Natural killer cell treated with Interleukin-12 subunit alpha and Interleukin-12 subunit beta and Interleukin-15 and Interleukin-18, amount 100 ng/mL, for 72 hours (primary cell): ENCODE results near the gene CGB2. TPM values are rescaled to one million over a fixed set of nuclear protein-coding genes. Genes with fewer than 3 reads are reported as not detected.
"Not testable (repeated sequence)": the region's sequence is repeated elsewhere in the genome, so short reads cannot be mapped to it uniquely, and the experiment has no call there.

Source experiments
- ATAC-seq, 2 donors: fragments of 150-1000 bp; cut with Tn5 transposase in 1 of 2; sonication (Bioruptor Pico), chemical (Tn5 transposase) in 1 of 2; 2 replicates each; pipeline ENCODE4 v1.10.0; 2021
- DNase-seq: peaks from one replicate; pipeline ENCODE4 v3.0.0; 2022; ENCODE audit warnings: low spot score
- H3K27ac Mint-ChIP-seq, 2 donors: 1 replicate in 1 of 2; 2 replicates in 1 of 2; pipeline ENCODE4 v1.8.0; 2022; ENCODE audit warnings: mixed read lengths in 2 of 2, mild to moderate bottlenecking in 1 of 2, moderate library complexity in 1 of 2
- H3K27me3 Mint-ChIP-seq, 2 donors: 1 replicate in 1 of 2; 2 replicates in 1 of 2; pipeline ENCODE4 v1.8.0; 2022; ENCODE audit warnings: mixed read lengths in 2 of 2
- H3K36me3 Mint-ChIP-seq: one replicate; pipeline ENCODE4 v1.8.0; 2022; ENCODE audit warnings: mixed read lengths
- H3K4me1 Mint-ChIP-seq, 2 donors: 1 replicate in 1 of 2; 2 replicates in 1 of 2; pipeline ENCODE4 v1.8.0; 2022; ENCODE audit warnings: low read depth in 2 of 2, mixed read lengths in 2 of 2, mild to moderate bottlenecking in 1 of 2
- H3K4me3 Mint-ChIP-seq: one replicate; pipeline ENCODE4 v1.8.0; 2022; ENCODE audit warnings: mixed read lengths
- H3K9me3 Mint-ChIP-seq: 2 replicates; pipeline ENCODE4 v1.8.0; 2022; ENCODE audit warnings: mixed read lengths
- total RNA-seq, 2 donors: library from RNA; stranded (reverse); gene quantifications; one replicate each; pipeline ENCODE4 v1.2.3, GENCODE V29; 2022

Gene CGB2
- total RNA-seq, 2 donors from 2014 or later: not detected

DNA sequence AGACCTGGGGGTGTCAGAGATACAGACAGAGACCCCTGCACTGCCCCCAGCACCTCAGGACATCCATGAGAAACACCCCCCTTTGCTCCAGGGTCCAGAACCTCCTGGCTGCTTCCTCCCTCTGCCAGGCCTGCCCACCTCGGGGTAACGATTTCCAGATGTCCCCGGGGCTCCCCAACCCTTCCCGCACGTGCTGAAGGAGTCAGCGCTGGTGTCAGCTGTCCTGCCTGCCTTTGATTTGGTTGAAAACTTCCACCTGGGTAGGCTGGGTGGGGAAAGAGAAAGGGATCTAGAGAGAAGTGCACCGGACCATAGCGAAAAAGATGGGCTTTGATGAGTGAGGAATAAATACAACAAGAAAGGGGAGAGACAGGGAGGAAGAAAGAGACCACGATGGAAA lies 27.4 kb downstream of the CGB2 start:
- Mint-ChIP-seq H3K9me3 (no peaks in the 10 kb centered on the region), H3K36me3 (no peaks in the 10 kb centered on the region), H3K4me3 (no peak overlapping the region), H3K4me1 (peaks cover 15% of the 10 kb centered on the region in 2 donors), H3K27ac (no peak overlapping the region), H3K27me3 (peaks cover 25 to 32% of the 10 kb centered on the region in 2 donors)
- DNase-seq (no peak), ATAC-seq (no peak)

DNA sequence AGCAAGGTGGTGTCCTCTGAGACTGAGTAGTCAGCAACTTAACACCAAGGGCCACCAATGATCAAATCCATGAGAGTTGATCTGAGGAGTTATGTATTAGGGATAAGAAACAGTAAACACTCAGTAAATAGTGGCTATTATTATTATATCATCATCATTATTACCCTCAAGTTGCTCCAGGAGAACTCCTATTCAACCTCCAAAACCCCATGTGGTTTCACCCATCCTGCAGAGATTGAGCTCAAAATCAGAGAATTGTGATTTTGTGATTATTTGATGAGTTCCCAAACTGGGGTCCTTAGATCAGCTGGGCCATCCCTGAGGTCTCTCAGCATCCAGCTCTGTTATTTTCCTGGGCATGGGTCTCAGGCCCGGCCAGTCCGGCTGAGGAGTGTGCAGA lies 29.3 kb downstream of the CGB2 start:
- Mint-ChIP-seq H3K27me3 (peaks cover 31 to 41% of the 10 kb centered on the region in 2 donors), H3K4me1 (peaks cover 15 to 20% of the 10 kb centered on the region in 2 donors)

DNA sequence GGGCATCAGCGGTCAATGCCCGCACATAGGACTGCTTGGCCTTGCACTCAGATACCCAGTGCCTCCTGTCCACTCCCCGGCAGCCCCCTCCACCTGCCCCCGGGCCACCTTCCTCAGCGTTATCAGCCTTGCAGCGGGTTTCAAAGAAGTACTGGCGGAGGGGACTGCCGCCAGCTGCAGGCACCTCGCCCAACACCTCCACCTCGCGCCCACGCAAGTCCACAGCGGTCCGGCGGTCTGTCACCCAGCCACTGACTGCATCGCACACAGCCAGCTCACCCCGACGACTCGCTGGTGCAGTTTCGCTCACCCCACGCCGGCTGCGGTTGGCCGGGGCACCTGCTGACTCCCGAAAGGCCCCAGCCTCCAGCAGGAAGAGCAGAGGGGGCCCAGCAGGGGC lies 29.8 kb downstream of the CGB2 start:
- H3K36me3 Mint-ChIP-seq: no peaks in the 10 kb centered on the region
- DNase-seq: peak; percentile 67
- peak; percentile 61 to 82 for ATAC-seq

More for the DNA sequence above, 29.3 kb downstream of the CGB2 start:
- H3K9me3 Mint-ChIP-seq: no peaks in the 10 kb centered on the region
- H3K4me3 Mint-ChIP-seq: no peak overlapping the region
- no peak overlapping the region for H3K27ac Mint-ChIP-seq
- DNase-seq: no peak
- no peaks in the 10 kb centered on the region for H3K36me3 Mint-ChIP-seq
- no peak for ATAC-seq

DNA sequence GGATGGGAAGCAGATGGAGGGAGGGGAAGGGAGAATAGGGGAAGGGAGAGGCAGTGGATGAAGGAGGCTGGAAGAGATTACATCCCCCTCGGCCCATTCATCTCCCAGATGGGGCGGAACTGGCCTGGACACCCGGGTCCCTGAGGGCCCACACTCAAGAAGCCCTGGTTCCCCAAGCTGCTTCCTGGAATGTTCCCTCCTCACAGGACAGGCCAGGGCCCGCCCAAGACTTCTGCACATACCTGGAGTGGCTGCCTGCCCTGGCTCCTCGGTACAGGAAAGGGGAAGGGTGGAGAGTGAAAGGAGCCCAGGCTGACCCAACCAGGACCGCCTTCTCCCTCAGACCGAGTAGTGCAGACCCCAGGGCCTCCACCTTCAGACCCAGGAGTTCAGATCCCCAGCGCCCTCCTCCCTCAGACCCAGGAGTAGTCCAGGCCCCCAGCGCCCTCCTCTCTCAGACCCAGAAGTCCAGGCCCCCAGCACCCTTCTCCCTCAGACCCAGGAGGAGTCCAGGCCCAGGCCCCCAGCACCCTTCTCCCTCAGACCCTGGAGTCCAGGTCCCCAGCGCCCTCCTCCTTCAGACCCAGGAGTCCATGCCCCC lies 32.4 kb downstream of the CGB2 start:
- Mint-ChIP-seq H3K36me3 (no peaks in the 10 kb centered on the region), H3K4me1 (peaks cover 0 to 7% of the 10 kb centered on the region in 2 donors), H3K27ac (no peak overlapping the region), H3K4me3 (no peak overlapping the region), H3K27me3 (peaks cover 36 to 50% of the 10 kb centered on the region in 2 donors), H3K9me3 (no peaks in the 10 kb centered on the region)
- ATAC-seq: no peak
- no peak for DNase-seq

More for the DNA sequence above, 29.8 kb downstream of the CGB2 start:
- H3K27me3 Mint-ChIP-seq: peaks cover 32 to 45% of the 10 kb centered on the region in 2 donors
- H3K27ac Mint-ChIP-seq: no peak overlapping the region
- H3K4me3 Mint-ChIP-seq: no peak overlapping the region
- no peaks in the 10 kb centered on the region for H3K9me3 Mint-ChIP-seq
- H3K4me1 Mint-ChIP-seq: peaks cover 15 to 20% of the 10 kb centered on the region in 2 donors

DNA sequence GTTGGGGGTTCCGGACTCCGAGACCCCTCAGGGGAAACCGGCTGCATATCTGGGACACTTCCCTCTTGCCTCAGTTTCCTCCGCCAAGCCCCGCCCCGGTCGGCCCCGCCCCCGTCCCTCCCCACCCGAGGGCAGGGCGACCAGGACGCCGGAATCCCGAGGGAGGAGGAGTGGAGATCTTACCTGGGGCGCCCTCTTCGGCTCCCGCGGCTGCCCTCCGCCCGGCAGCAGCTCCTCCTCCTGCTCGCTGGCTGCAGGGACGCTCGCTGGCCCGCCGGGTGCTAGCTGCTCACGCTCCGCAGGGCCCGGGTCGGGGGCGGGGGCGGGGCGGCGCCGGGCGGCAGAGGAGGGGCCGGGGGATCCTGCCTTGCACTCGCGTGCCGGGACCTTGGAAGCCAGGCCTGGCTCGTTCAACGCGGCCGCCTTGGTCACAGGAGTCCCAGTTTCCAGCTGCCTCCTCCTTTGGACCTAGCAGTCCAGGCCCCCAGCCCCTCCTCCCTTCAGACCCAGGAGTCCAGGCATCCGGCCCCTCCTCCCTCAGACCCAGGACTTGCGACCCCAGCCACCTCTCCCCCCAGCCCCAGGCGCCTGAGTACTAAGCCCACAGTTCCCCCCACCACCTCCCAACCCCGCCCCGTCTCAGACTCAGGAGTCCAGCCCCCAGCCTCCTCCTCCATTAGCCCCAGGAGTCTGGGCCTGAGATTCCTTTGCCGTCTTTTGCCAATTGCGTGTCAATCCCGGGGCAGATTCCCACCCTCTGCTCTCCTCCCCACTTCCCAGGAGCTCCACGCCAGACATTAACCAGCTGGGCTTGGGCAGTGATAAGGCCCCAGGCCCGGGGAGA lies 33.3 kb downstream of the CGB2 start, which contains the start of gene NTF4:
Gene NTF4, minus strand, starts transcription at position 51 of the 844 bp plus-strand sequence. CDS start 2,821 bp downstream, outside the sequence.
- Mint-ChIP-seq H3K27ac (no peak within 1 kb of the TSS), H3K4me1 (peaks cover 0 to 7% of the 10 kb centered on the region in 2 donors), H3K4me3 (no peak within 1 kb of the TSS), H3K9me3 (peaks cover 4% of the 10 kb centered on the region), H3K36me3 (no peaks in the 10 kb centered on the region), H3K27me3 (peaks cover 39 to 53% of the 10 kb centered on the region in 2 donors)
- ATAC-seq (no peak), DNase-seq (no peak)

DNA sequence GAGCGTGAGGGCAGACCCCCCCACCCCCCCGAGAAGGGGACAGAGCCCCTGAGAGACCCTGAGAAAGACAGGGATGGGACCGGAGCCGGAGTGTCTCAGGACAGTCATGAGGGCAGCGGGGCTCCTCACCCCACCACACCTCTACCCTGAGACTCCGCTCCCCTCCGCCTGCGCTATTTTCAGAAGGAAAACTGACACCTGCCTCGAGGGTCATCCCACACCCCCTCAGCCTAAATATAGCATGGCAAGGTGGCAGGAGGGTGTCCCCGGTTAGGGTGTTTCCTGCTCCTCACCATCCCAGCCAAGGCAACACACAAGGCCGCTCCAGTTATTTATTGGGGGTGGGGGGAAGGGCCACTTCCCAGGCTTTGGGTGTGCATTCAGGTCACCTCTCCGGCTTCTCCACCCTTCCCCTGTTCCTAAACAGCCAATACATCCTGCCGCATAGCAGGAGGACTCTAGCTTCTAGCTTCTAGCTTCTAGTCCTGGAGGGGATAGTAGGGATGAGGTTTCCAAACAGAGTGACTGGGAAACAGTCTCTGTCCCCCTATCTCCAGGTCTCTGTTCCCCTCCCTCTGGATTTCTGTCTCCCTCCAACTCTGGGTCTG lies 34.3 kb downstream of the CGB2 start:
- no peak overlapping the region for H3K4me3 Mint-ChIP-seq
- H3K27ac Mint-ChIP-seq: no peak overlapping the region
- no peak for DNase-seq
- peaks cover 4% of the 10 kb centered on the region for H3K9me3 Mint-ChIP-seq
- peaks cover 40 to 54% of the 10 kb centered on the region in 2 donors for H3K27me3 Mint-ChIP-seq
- no peak for ATAC-seq
- no peaks in the 10 kb centered on the region for H3K36me3 Mint-ChIP-seq
- H3K4me1 Mint-ChIP-seq: peaks cover 0 to 7% of the 10 kb centered on the region in 2 donors

DNA sequence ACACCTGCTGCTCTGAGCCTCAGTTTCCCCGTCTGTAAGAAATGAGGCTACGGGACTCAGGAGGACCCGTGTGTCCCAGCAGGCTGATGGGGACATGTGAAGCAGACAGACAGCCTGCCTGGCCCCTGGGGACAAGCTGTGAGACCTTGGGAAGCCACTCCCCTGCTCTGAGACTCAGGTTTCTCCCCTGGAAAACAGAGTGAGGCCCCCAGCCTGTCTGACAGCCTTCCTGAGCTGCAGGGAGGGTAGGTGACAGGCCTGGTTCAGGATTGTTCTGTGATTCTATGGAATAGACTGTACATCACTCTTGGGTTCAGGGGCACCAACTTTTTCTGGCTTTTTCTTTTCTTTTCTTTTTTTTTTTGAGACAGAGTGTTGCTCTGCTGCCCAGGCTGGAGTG lies 35.9 kb downstream of the CGB2 start:
- ATAC-seq: no peak
- H3K27ac Mint-ChIP-seq: no peak overlapping the region
- peaks cover under 1 to 4% of the 10 kb centered on the region in 2 donors for H3K4me1 Mint-ChIP-seq
- H3K4me3 Mint-ChIP-seq: no peak overlapping the region
- H3K9me3 Mint-ChIP-seq: peaks cover 4% of the 10 kb centered on the region
- H3K36me3 Mint-ChIP-seq: peaks cover 1% of the 10 kb centered on the region
- H3K27me3 Mint-ChIP-seq: peaks cover 41 to 52% of the 10 kb centered on the region in 2 donors
- no peak for DNase-seq

DNA sequence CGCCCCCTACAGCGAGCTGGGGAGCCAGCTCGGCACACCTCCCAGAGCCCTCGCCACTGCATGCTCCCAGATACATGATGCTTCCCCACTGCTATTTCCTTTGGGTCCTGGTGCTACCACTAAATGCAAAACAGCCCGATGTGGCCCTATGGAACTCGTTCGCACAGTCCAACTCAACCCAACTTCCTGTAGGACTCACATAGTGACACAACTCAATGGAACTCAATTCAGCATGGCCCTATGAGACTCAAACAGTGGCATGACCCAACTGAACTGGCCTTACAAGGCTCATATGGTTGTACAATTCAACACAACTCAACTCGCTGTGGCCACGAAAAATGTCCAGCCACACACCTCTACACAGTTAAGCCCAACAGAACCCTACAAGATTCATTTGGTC lies 37.3 kb downstream of the CGB2 start:
- Mint-ChIP-seq H3K4me3 (no peak overlapping the region), H3K27ac (no peak overlapping the region), H3K27me3 (peaks cover 48 to 67% of the 10 kb centered on the region in 2 donors), H3K4me1 (peaks cover 11 to 13% of the 10 kb centered on the region in 2 donors), H3K36me3 (peaks cover 13% of the 10 kb centered on the region), H3K9me3 (peaks cover 4% of the 10 kb centered on the region)
- DNase-seq (no peak), ATAC-seq (no peak)

DNA sequence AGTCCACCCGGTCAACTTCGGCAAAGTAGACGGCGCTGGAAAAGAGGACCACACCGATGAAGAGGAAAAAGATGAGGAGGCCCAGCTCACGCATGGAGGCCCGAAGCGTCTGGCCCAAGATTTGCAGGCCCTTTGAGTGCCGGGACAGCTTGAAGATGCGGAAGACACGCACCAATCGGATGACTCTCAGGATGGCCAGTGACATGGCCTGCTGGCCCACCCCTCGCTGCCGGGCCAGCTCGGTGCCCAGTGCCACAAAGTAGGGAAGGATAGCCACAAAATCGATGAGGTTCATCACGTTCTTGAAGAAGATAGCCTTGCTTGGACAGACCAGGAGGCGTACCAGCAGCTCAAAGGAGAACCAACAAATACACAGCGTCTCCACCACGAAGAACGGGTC lies 38.7 kb downstream of the CGB2 start:
- ATAC-seq: no peak
- no peak for DNase-seq
- Mint-ChIP-seq H3K4me3 (no peak overlapping the region), H3K36me3 (peaks cover 13% of the 10 kb centered on the region), H3K4me1 (peaks cover 11 to 12% of the 10 kb centered on the region in 2 donors), H3K27ac (no peak overlapping the region), H3K27me3 (peaks cover 52 to 69% of the 10 kb centered on the region in 2 donors), H3K9me3 (peaks cover 4% of the 10 kb centered on the region)

DNA sequence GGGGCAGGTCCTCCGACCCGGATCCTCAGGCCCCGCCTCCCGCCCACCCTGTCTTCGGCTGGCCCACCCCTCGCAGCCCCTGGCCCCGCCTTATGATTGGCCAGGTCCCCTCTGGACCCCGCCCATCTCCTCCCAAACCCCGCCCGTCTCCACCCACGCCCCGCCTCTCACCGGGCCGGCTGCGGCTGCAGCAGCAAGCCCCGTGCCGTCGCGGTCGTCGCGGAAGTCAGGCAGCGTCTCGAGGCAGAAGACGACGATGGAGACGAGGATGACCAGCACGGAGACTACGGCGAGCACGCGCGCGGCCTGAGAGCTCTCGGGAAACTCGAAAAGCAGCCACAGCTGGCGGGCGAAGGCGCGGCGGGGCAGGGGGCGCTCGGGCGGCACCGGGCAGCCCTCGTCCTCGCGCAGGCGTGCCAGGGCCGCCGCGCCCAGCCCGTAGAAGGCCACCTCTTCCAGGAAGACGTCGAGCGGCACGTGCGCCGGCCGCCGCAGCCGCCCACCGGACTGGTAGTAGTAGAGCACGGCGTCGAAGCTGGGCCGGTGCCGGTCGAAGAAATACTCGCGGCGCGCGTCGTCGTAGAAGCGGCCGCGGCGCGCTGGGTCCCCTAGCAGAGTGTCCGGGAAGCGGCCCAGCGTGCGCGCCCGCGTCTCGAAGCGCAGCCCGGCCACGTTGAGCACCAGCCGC lies 40.3 kb downstream of the CGB2 start:
- Mint-ChIP-seq H3K36me3 (peaks cover 13% of the 10 kb centered on the region), H3K4me3 (no peak overlapping the region), H3K9me3 (peaks cover 4% of the 10 kb centered on the region), H3K4me1 (peaks cover 9 to 11% of the 10 kb centered on the region in 2 donors), H3K27me3 (peaks cover 45 to 53% of the 10 kb centered on the region in 2 donors), H3K27ac (no peak overlapping the region)
- ATAC-seq (peak in 1 of 2 donors; percentile 54), DNase-seq (no peak)

DNA sequence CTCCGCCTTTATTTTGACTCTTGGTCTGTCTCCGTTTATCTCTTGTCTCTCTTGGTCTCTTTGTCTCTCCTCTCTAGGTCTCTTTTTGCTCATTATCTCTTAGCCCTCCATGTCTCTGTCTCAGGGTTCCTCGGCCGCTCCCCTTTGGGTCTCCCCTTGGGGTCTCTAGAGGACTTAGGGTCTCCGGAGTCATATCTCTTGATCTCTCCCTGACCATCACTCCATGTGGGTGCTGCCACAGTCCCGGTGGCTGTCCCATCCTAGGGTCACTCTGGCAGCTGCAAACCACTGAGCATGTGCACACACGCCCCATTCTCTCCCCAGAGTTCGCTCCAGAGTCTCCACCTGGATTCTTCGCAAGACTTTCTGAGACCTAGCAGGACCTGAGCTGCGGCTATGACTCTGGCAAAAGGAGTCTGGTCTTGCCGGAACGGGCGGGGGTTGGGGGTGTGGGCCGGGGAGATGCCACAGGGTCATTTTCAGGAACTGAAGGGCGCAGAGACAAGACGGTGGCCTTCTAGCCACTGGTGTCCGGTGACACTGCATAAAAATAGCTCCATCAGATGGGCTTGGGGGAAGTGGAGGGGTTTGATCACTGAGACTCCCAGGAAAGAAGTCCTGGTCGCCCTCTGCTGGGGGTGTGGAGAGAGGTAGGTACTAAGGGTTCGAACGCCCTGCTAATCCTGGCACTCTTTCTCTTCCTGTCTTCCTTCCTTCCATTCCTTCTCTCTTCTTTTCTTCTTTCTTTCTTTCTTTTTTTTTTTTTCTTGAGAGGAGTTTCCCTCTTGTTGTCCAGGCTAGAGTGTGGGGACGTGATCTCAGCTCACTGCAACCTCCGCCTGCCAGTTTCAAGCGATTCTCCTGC lies 42.1 kb downstream of the CGB2 start:
- H3K4me3 Mint-ChIP-seq: peak overlapping the region; percentile 57
- no peak overlapping the region for H3K27ac Mint-ChIP-seq
- DNase-seq (no peak), ATAC-seq (no peak)
- H3K4me1 Mint-ChIP-seq: peaks cover 9 to 11% of the 10 kb centered on the region in 2 donors
- H3K9me3 Mint-ChIP-seq: peaks cover 4% of the 10 kb centered on the region
- H3K36me3 Mint-ChIP-seq: peaks cover 13% of the 10 kb centered on the region
- H3K27me3 Mint-ChIP-seq: peaks cover 36 to 41% of the 10 kb centered on the region in 2 donors

DNA sequence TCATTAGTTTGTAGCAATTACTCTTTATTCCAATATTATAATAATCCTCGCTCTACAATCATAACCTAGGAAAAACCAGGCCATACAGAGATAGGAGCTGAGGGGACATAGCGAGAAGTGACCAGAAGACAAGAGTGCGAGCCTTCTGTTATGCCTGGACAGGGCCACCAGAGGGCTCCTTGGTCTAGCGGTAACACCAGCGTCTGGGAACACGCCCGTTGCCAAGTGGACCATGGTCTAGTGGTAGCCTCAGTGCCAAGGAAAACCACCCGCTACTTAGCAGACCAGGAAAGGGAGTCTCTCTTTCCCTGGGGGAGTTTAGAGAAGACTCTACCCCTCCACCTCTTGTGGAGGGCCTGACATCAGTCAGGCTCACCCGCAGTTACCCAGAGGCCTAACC lies 43.2 kb downstream of the CGB2 start:
- DNase-seq, H3K27ac Mint-ChIP-seq, H3K4me3 Mint-ChIP-seq, H3K9me3 Mint-ChIP-seq, ATAC-seq: not testable (repeated sequence)
- Mint-ChIP-seq H3K4me1 (peaks cover 9 to 11% of the 10 kb centered on the region in 2 donors), H3K36me3 (peaks cover 13% of the 10 kb centered on the region), H3K27me3 (peaks cover 27 to 30% of the 10 kb centered on the region in 2 donors)
